Astrocyte of the spinal cord (primary cell): ENCODE data around the gene POC1A.
A peak's percentile ranks its signal among the peaks of the same experiment; 100 is the strongest.

Source experiments
- DNase-seq: peaks from one replicate; pipeline ENCODE4 v3.0.0; 2011; ENCODE audit warnings: low read depth, low spot score
- H3K4me3 ChIP-seq: 2 replicates; pipeline ENCODE4 v1.5.1; 2011; ENCODE audit warnings: low read depth, mild to moderate bottlenecking, low read length, moderate library complexity
- CTCF ChIP-seq: IDR thresholded peaks from 2 replicates; pipeline ENCODE4 v1.5.1; 2012; ENCODE audit warnings: low read depth, mild to moderate bottlenecking, low read length, inconsistent platforms
- in situ Hi-C: cut with HindIII; loops from 2 replicates; pipeline ENCODE4 v1.10.0; 2017; ENCODE audit warnings: low sequenced_read_pairs

The POC1A gene

DNA sequence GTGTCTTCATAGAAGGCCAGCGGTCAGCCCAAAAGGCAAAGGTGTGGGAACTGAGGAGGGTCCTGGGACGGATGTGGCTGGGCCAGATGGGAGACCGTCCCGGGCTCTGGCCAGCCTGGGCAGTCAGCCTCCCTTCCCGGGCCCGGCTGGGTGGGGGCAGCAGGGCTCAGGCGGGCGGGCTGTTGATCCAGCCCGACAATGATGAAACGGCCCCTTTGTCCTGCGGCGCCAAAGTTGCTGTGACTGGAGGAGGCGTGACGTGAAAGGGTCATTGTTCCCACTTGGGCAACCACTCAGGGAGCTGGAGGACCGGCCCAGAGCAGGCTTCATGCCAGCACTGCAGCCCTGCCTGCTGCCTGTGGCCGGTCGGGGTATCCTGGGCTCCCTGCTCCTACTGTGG is 114.4 kb downstream of the POC1A start:
- no peak overlapping the region for H3K4me3 ChIP-seq
- in situ Hi-C loops = no loop called here
- TF ChIP-seq CTCF = no peak

GRCh38 chr3:52039426-52039825 is 114.8 kb downstream of the POC1A start:
- in situ Hi-C loops = no loop called here

More for the DNA sequence above, 114.4 kb downstream of the POC1A start:
- DNase-seq = peak; percentile 28

GRCh38 chr3:52038227-52038626 is 116.0 kb downstream of the POC1A start:
- no peak for DNase-seq
- no peak overlapping the region for H3K4me3 ChIP-seq
- in situ Hi-C loops = no loop called here
- TF ChIP-seq CTCF = no peak

More at GRCh38 chr3:52039426-52039825, 114.8 kb downstream of the POC1A start:
- TF ChIP-seq CTCF = no peak
- no peak for DNase-seq
- no peak overlapping the region for H3K4me3 ChIP-seq

DNA sequence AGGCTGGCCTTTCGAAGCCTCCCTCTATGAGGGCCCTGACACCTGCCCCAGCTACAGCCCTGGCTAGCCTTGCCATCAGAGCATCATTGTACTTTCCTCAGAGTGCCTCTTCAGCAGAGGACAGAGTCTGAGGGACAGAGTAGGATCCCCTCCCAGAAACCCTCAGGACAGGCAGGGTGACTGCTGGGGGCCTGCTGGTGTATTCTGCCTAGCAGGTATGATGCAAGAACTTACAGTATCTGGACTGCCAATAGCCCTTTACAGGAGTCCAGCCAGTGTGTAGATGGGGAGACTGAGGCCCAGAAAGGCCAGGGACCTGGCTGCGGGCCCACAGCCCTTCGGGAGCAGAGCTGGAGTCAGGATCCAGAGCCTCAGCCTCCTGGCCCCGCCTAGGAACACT is 116.9 kb downstream of the POC1A start:
- TF ChIP-seq CTCF = no peak

GRCh38 chr3:52036829-52037228 is 117.4 kb downstream of the POC1A start:
- no peak for TF ChIP-seq CTCF
- in situ Hi-C loops = no loop called here
- DNase-seq = no peak
- H3K4me3 ChIP-seq = no peak overlapping the region

More for the DNA sequence above, 116.9 kb downstream of the POC1A start:
- no peak for DNase-seq
- H3K4me3 ChIP-seq = no peak overlapping the region
- in situ Hi-C loops = no loop called here

DNA sequence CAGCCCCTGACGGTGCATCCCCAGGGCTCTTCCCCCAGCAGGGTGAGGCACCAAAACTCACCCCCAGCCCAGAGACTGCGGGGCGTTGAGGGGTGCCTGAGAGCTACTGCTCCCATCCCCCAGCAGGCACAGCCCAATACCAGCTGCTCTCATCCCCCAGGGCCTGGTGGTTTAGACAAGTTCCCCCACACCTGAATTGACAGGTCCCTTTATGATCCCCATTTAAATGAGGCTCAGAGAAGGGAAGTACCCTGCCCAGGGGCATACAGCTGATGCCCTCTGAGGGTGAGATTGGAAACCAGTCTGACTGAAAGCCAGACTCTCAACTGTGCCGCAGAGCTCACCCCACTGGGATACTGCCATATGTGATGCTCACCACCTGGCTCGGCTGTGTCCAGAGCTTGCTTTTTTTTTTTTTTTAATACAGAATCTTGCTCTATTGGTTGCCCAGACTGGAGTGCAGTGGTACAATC is 118.0 kb downstream of the POC1A start:
- no peak for TF ChIP-seq CTCF
- DNase-seq = no peak
- no peak overlapping the region for H3K4me3 ChIP-seq
- in situ Hi-C loops = no loop called here

DNA sequence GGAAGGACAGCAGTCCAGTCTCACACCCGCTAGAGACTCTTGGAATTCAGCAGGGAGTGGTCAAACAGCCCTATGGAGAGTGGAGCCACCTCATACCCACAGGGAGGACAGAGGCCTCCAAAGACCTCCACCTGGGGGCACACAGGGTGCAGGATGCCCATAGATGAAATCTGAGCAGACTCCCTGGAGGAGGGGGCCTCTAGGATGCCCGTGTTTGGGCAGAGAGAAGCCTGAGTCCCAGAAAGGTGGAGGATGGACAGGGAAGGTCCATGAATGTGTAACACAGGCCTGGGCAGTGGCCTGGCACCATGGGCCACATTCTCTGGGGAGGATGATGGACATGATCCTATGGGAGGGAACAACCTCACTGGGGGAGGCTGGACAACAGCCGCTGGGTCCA is 119.6 kb downstream of the POC1A start:
- TF ChIP-seq CTCF = no peak
- no peak for DNase-seq
- in situ Hi-C loops = no loop called here
- H3K4me3 ChIP-seq = no peak overlapping the region
